Panc1 (cell line): ENCODE data around the gene SLC6A13.

Source experiments
- CTCF ChIP-seq: fragments of 450-650 bp; IDR thresholded peaks from 2 replicates; pipeline ENCODE4 v1.5.1; 2017; ENCODE audit warnings: mild to moderate bottlenecking
- POLR2AphosphoS5 ChIP-seq: IDR thresholded peaks from 2 replicates; pipeline ENCODE4 v1.6.1; 2012; ENCODE audit warnings: mild to moderate bottlenecking, low read depth, low read length, moderate library complexity
- REST ChIP-seq, 2 experiments: IDR thresholded peaks; 2 replicates each; pipeline ENCODE4 v1.6.1; 2011 to 2012; ENCODE audit warnings: low read depth in 2 of 2, control low read depth in 1 of 2, low read length in 1 of 2, mild to moderate bottlenecking in 1 of 2, moderate library complexity in 1 of 2; ENCODE audit not compliant: insufficient read depth in 1 of 2
- SIN3A ChIP-seq: IDR thresholded peaks from 2 replicates; pipeline ENCODE4 v1.6.1; 2012; ENCODE audit warnings: low read depth, mild to moderate bottlenecking, low read length, moderate library complexity, borderline replicate concordance; ENCODE audit not compliant: insufficient read depth

GRCh38 chr12:203074-203461 lies 59.6 kb downstream of the SLC6A13 start:
- TF ChIP-seq CTCF (no peak), SIN3A (no peak), REST (IDR thresholded peaks at IDR 0.05; ENCODE audit: insufficient read depth in 1 of 2, low read depth in 2 of 2, low read length in 1 of 2) (no peak), POLR2AphosphoS5 (no peak)
